GM12892 (cell line): Measurements from ENCODE around the gene MORN4.

Source experiments
- POLR2A ChIP-seq: IDR thresholded peaks from 2 replicates; pipeline ENCODE4 v1.6.1; 2011; ENCODE audit warnings: low read depth, low read length, control low read depth
- POLR2AphosphoS5 ChIP-seq: IDR thresholded peaks from 2 replicates; pipeline ENCODE4 v1.6.1; 2011; ENCODE audit warnings: low read depth, low read length, control low read depth
- TAF1 ChIP-seq: IDR thresholded peaks from 2 replicates; pipeline ENCODE4 v1.6.1; 2011; ENCODE audit warnings: low read depth, mild to moderate bottlenecking, control low read depth, low read length, borderline replicate concordance

- TF ChIP-seq POLR2AphosphoS5, result no peak
- no peak for TF ChIP-seq POLR2A
- no peak for TF ChIP-seq TAF1
These were observed 43.1 kb downstream of the MORN4 start for GRCh38 chr10:97590082-97590747.
